GM23338 (cell line): ENCODE measurements around the gene TMEM200C. TPM values are rescaled to one million over a fixed set of nuclear protein-coding genes. Genes with fewer than 3 reads are reported as not detected.

Source experiments
- ATAC-seq: fragments of 200-7000 bp; cut with Tn5 transposase; 3 replicates; pipeline ENCODE4 v1.9.1; 2020
- DNase-seq: peaks from one replicate; pipeline ENCODE4 v3.0.0-alpha.2; 2015; ENCODE audit warnings: low spot score
- H2AFZ ChIP-seq: fragments of 200-600 bp; sonication (generic); 2 replicates; pipeline ENCODE4 v1.8.0; 2016; ENCODE audit warnings: antibody characterized with exemption, mild to moderate bottlenecking, moderate library complexity
- H3F3A ChIP-seq: fragments of 200-600 bp; sonication (generic); replicated peaks from 2 replicates; pipeline ENCODE4 v1.8.0; 2017; ENCODE audit warnings: antibody characterized with exemption, mixed run types, low read depth
- H3K27ac ChIP-seq: fragments of 200-600 bp; sonication (generic); 2 replicates; pipeline ENCODE4 v1.6.1; 2016; ENCODE audit warnings: low read depth
- H3K27me3 ChIP-seq: fragments of 200-600 bp; sonication (generic); 2 replicates; pipeline ENCODE4 v1.8.0; 2016; ENCODE audit warnings: mild to moderate bottlenecking, mixed run types, moderate library complexity; ENCODE audit not compliant: insufficient read depth
- H3K36me3 ChIP-seq: fragments of 200-600 bp; sonication (generic); 2 replicates; pipeline ENCODE4 v1.8.0; 2016; ENCODE audit warnings: mild to moderate bottlenecking; ENCODE audit not compliant: insufficient read depth
- H3K4me1 ChIP-seq: fragments of 200-600 bp; sonication (generic); 2 replicates; pipeline ENCODE4 v1.8.0; 2016; ENCODE audit warnings: mild to moderate bottlenecking, moderate library complexity; ENCODE audit not compliant: insufficient read depth
- H3K4me2 ChIP-seq: fragments of 200-600 bp; sonication (generic); 2 replicates; pipeline ENCODE4 v1.7.1; 2017; ENCODE audit warnings: mixed run types
- H3K4me3 ChIP-seq: fragments of 200-600 bp; sonication (generic); 2 replicates; pipeline ENCODE4 v1.6.1; 2016; ENCODE audit warnings: mixed run types
- H3K79me2 ChIP-seq: fragments of 200-600 bp; sonication (generic); replicated peaks from 2 replicates; pipeline ENCODE4 v1.8.0; 2017; ENCODE audit warnings: mild to moderate bottlenecking; ENCODE audit not compliant: insufficient read depth
- H3K9me2 ChIP-seq: fragments of 200-600 bp; sonication (generic); 2 replicates; pipeline ENCODE4 v1.8.0; 2017; ENCODE audit not compliant: insufficient read depth
- H4K20me1 ChIP-seq: fragments of 200-600 bp; sonication (generic); replicated peaks from 2 replicates; pipeline ENCODE4 v1.8.0; 2017; ENCODE audit warnings: mild to moderate bottlenecking; ENCODE audit not compliant: insufficient read depth
- H3K27ac Mint-ChIP-seq: 2 replicates; pipeline ENCODE4 v1.8.0; 2020; ENCODE audit warnings: inconsistent platforms, mild to moderate bottlenecking, moderate library complexity, mixed read lengths
- H3K27me3 Mint-ChIP-seq: 3 replicates; pipeline ENCODE4 v1.8.0; 2022; ENCODE audit warnings: low read depth, mild to moderate bottlenecking, moderate library complexity, mixed read lengths, inconsistent platforms; ENCODE audit not compliant: insufficient read depth, poor library complexity
- H3K36me3 Mint-ChIP-seq: 3 replicates; pipeline ENCODE4 v1.8.0; 2021; ENCODE audit warnings: low read depth, mild to moderate bottlenecking, inconsistent platforms, moderate library complexity, mixed read lengths
- H3K4me1 Mint-ChIP-seq: 3 replicates; pipeline ENCODE4 v1.8.0; 2020; ENCODE audit warnings: mild to moderate bottlenecking, inconsistent platforms, mixed read lengths
- H3K4me3 Mint-ChIP-seq: 3 replicates; pipeline ENCODE4 v1.8.0; 2021; ENCODE audit warnings: moderate library complexity, mild to moderate bottlenecking, inconsistent platforms, mixed read lengths
- H3K9me3 Mint-ChIP-seq: 3 replicates; pipeline ENCODE4 v1.8.0; 2020; ENCODE audit warnings: moderate library complexity, mild to moderate bottlenecking, inconsistent platforms, mixed read lengths
- CTCF ChIP-seq, 2 experiments: fragments of 200-600 bp in 1 of 2; sonication (generic) in 1 of 2; conservative IDR thresholded peaks; 2 replicates each; pipeline versions ENCODE4 v1.5.1 to v1.6.1; 2016 to 2017; ENCODE audit warnings: antibody characterized with exemption in 2 of 2, low read depth in 2 of 2, mild to moderate bottlenecking in 2 of 2, moderate library complexity in 1 of 2
- STAT1 ChIP-seq: IDR thresholded peaks from one replicate; pipeline ENCODE4 v1.6.1; 2016; ENCODE audit warnings: antibody characterized with exemption; ENCODE audit not compliant: unreplicated experiment
- ZNF331 ChIP-seq: fragments of 250-450 bp; sonication (Bioruptor Pico); IDR thresholded peaks from 2 replicates; pipeline ENCODE4 v1.5.0; 2020; ENCODE audit warnings: low read depth, mild to moderate bottlenecking, moderate library complexity
- polyA plus RNA-seq: library from polyadenylated mRNA; unstranded; fragments of >200 nt; fragmentation: Nextera tagmentation; extraction: Ambion mirVana; gene quantifications from 2 replicates; pipeline ENCODE4 v1.2.1, GENCODE V29; 2016
- total RNA-seq: library from RNA; depleted of rRNA; stranded (reverse); fragments of >200 nt; shearing (Covaris generic); gene quantifications from 2 replicates; pipeline ENCODE4 v1.2.3, GENCODE V29; 2014
- TF ChIP-seq, protein P1 (sequence below): IDR thresholded peaks from one replicate; pipeline ENCODE4 v1.6.1; 2018; ENCODE audit warnings: antibody characterized with exemption; ENCODE audit not compliant: unreplicated experiment
- TF ChIP-seq, protein P2 (sequence below): IDR thresholded peaks from 2 replicates; pipeline ENCODE4 v1.6.1; 2016; ENCODE audit warnings: antibody characterized with exemption

The TMEM200C gene
- total and polyA plus RNA-seq, 2 experiments from 2014 or later = 0.53 to 6.1 TPM

DNA sequence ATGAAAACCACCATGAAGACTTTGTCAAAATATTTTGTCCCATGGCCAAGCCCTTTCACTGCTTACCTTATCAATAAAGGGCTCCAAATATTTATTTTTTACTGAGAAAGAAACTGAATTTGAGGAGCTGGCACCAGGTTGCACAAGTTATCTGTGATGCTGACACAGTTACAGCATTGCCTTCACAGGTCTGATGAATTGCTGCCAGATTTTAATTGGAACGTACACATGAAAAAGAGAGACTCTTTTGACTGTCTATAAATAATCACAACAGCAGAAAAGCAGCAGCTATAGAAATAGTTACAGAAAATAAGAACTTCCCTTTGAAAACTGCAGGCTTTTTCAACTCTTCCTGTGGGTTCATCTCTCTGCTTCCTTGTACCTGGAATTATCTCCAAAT is 23.9 kb downstream of the TMEM200C start (continued):
- TF ChIP-seq, protein P1, sequence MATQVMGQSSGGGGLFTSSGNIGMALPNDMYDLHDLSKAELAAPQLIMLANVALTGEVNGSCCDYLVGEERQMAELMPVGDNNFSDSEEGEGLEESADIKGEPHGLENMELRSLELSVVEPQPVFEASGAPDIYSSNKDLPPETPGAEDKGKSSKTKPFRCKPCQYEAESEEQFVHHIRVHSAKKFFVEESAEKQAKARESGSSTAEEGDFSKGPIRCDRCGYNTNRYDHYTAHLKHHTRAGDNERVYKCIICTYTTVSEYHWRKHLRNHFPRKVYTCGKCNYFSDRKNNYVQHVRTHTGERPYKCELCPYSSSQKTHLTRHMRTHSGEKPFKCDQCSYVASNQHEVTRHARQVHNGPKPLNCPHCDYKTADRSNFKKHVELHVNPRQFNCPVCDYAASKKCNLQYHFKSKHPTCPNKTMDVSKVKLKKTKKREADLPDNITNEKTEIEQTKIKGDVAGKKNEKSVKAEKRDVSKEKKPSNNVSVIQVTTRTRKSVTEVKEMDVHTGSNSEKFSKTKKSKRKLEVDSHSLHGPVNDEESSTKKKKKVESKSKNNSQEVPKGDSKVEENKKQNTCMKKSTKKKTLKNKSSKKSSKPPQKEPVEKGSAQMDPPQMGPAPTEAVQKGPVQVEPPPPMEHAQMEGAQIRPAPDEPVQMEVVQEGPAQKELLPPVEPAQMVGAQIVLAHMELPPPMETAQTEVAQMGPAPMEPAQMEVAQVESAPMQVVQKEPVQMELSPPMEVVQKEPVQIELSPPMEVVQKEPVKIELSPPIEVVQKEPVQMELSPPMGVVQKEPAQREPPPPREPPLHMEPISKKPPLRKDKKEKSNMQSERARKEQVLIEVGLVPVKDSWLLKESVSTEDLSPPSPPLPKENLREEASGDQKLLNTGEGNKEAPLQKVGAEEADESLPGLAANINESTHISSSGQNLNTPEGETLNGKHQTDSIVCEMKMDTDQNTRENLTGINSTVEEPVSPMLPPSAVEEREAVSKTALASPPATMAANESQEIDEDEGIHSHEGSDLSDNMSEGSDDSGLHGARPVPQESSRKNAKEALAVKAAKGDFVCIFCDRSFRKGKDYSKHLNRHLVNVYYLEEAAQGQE = no peak
- TF ChIP-seq STAT1 = no peak

GRCh38 chr18:5868218-5868854 is 27.0 kb downstream of the TMEM200C start:
- Histone ChIP-seq H3K36me3 (no peaks in the 10 kb centered on the region), H3K27ac (no peak overlapping the region), H3K9me2 (no peaks in the 10 kb centered on the region), H3F3A (no peaks in the 10 kb centered on the region), H2AFZ (no peak overlapping the region), H3K4me2 (no peak overlapping the region), H3K27me3 (no peaks in the 10 kb centered on the region), H3K4me1 (no peaks in the 10 kb centered on the region), H3K4me3 (no peak overlapping the region), H4K20me1 (no peaks in the 10 kb centered on the region), H3K79me2 (no peaks in the 10 kb centered on the region)
- TF ChIP-seq CTCF (conservative IDR thresholded peaks at IDR 0.05; ENCODE audit: low read depth in 2 of 2) (peak; percentile 95 to 98), ZNF331 (no peak)
- TF ChIP-seq, protein P1 = peak; percentile 88
- TF ChIP-seq, protein P2, sequence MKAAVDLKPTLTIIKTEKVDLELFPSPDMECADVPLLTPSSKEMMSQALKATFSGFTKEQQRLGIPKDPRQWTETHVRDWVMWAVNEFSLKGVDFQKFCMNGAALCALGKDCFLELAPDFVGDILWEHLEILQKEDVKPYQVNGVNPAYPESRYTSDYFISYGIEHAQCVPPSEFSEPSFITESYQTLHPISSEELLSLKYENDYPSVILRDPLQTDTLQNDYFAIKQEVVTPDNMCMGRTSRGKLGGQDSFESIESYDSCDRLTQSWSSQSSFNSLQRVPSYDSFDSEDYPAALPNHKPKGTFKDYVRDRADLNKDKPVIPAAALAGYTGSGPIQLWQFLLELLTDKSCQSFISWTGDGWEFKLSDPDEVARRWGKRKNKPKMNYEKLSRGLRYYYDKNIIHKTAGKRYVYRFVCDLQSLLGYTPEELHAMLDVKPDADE = no peak
- DNase-seq (peak; percentile 95), ATAC-seq (peak; percentile 99)
- H3K9me3 Mint-ChIP-seq = peaks cover 3% of the 10 kb centered on the region
- 0 out of 3 replicates have a peak, but pooled peaks cover 2% of the 10 kb centered on the region for H3K36me3 Mint-ChIP-seq
- H3K27ac Mint-ChIP-seq = no peak overlapping the region
- H3K4me1 Mint-ChIP-seq = no peaks in the 10 kb centered on the region
- no peaks in the 10 kb centered on the region for H3K27me3 Mint-ChIP-seq
- no peak overlapping the region for H3K4me3 Mint-ChIP-seq
